Activated naive CD4-positive, alpha-beta T cell (primary cell): ENCODE results near the gene EPS8.
"Not testable (repeated sequence)": the region's sequence is repeated elsewhere in the genome, so short reads cannot be mapped to it uniquely, and the experiment has no call there.

ENCODE experiments used
- DNase-seq, 4 experiments: peaks; one replicate each; lab custom pipeline; 2025; lab: John Stamatoyannopoulos, UW

Gene EPS8

DNA sequence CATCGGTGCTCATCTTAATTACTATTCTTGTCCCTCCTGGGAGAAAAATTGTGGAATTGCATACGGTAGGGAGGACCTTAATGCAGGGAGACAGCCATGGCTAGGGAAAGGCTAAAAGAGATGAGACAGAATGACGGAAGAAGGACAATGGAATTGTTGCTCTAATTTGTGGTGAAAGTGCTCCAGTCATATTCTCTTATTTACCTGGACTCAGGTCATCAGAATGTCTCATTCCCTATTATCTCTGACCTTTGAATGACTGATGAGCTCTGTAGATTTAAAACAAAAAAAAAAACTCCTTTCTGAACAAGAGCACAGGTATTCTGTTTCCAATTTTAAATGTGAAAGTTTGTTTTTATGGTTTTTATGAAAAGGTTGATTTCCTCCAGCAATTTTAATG lies 8.6 kb upstream of the EPS8 start:
- no peak for DNase-seq

- no peak for DNase-seq
These were observed 7.4 kb upstream of the EPS8 start for GRCh38 chr12:15796493-15797141.

GRCh38 chr12:15794836-15795235 lies 5.6 kb upstream of the EPS8 start:
- DNase-seq: no peak

DNA sequence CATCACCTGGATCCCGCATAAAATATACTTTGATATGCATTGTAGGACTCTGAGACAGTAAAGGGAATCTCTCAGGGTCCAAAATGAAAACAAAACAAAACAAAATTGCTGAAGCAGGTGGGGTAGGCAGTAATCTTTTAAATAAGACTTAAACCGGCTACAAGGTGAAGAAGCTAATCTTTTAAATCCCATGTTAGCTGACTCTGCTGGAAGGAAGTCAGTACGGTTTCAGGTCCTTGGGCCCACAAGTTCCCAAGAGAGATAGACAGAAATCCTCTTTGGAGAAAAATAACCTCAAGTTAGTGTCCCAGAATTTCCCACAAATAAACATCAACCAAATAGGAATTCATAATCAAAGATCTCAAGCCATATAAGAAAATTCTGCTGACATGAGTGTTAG lies 5.0 kb upstream of the EPS8 start:
- no peak for DNase-seq

- DNase-seq: peak in 2 of 4 experiments; percentile 24 to 33
These were observed 662 bp downstream of the EPS8 start for GRCh38 chr12:15788233-15789219.

DNA sequence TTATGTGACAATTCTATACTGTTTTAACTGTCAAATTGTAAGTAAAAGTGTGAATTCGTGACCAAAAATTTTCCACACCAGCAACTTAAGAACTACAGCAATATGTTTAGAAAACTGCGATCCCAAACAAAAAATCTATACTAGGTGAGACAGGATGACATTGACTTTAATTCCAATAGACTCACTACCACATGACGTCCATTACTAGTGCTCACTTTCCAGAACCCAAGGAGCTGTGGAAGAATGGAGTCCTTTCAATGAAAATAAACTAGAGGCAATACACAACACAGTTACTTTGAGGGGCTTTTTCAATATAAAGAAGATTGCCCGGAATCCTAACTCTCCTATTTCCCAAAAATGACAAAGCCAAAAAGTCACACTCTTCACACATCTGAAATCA lies 1.4 kb downstream of the EPS8 start:
- no peak for DNase-seq

DNA sequence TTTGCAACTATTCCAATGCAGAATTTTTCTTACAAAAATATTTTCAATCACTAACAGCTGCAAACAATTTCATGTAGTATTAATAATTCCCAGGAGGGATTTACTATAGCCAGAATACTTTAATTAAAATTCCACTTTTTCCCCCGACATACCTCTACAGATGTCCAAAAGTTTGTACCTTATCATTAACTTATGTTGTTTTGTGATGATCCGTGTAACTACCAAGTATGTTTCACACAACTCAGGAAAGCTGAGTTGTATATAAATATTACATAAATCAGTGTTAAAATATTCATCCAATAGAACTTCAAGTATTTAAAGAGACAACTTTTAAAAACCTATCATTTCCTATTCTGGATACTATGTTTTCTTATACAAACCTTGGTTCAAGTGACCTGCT lies 2.4 kb downstream of the EPS8 start:
- no peak for DNase-seq

DNA sequence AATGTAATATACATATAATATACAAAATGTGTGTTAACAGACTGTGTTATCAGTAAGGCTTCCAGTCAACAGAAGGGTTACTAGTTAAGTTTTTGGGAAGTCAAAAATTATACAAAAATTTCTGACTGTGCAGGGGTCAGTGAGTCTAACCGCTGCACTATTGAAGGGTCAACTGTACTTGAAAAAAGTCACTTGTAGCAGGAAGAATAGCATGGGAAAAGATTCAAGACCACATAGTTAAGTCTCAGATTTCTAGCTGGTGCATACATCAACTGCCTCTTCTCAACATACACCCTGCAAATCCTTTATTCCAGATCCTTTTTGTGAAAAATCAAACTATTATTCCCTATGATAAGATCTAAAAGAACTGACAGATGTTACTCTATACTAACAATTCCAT lies 5.9 kb downstream of the EPS8 start:
- DNase-seq: no peak

DNA sequence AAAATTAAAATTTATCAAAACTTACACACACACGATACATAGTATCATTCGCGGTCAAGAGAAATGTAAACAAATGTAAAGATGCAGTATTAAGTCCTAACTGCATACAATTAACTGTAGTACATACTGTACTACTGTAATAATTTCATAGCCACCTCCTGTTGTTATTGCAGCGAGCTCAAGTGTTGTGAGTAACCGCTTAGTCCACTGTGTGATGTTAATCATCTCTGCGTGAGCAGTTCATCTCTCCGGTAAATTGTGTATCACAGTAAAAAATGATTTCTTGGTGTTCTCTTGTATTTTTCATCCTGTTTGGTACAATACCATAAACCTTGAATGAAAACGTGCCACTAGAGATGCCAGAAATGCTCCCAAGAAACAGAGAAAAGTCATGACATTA lies 6.5 kb downstream of the EPS8 start:
- DNase-seq: no peak

DNA sequence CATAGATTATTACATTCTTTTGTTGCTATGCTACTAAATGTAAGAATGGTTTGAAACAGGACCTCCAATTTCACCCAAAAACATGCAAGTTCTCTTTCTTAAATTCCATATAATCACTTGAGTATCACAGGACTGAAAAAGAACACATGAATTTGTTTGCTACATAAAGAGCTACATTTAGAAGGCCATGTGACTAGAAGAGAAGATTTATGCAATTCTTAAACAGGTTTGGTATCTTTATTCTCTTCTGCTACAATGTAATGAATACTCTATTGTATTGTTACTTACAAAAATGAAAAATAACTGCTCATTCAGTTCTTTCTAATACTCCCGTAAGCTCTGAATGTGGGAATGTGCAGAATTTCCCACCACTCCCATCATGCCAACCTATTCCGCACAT lies 9.3 kb downstream of the EPS8 start:
- DNase-seq: no peak

DNA sequence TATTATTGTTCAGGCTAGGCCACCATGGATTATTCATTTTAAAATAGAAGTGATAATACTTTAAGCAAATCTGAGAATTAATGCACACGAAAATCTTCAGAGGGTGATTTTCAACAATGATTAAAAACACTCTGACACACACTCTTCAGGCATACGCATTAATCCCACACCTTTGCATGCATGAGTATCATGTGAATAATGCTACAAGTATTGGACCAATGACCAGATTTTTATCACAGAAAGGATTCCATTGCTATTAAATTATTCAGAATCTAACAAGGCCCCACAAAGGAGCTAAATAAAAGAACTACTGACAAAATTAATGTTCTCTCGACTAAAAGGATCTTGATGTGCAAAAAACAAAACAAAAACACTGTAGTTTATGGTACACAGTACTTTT lies 11.1 kb downstream of the EPS8 start:
- DNase-seq: no peak

DNA sequence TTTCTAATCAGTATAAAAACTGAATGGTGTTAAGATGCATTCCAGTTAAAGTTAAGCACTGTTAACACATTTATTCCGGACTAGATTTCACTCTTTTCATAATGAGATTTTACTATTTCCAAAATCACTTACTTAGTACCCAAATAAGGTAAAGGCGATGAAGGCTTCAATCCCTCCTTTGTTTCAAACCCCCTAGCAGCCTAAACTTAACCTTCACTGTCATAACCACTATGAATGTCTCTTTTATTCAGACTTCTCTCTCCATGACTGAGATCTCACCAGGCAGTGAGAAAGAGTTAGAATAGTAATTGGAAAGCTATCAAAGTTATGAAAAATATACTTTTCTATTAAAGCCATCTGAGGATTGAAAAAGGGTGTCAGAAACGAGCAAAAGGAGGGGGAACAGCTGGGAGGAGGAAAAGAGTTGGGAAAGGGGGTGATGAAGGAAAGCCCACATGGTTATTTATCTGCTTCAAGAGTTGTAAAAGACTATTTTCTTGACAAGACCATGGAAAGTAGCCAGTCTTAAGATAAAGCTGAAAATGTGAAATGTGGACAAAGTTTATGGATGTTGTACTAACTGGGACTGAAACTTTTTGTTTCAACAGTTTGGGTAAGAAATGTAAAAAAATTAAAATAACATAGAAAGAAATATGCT lies 11.7 kb downstream of the EPS8 start:
- DNase-seq: no peak

DNA sequence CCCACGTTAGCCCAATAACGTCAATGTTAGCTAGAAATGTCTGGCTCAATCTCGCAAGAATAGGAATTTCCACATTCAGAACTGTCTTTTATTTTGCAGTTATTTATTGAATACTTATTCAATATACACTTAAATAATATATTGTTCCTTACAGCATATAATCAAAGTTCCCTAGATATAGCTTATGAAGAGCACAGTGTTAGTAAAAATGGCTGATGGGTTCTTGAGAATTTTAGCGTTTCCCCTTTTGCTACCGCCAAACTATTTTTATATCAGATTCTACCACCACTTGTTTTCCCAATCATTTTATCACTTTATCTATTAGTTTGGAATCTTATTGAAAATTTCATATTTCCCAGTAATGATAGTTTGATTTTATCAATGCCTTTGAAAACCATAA lies 12.7 kb downstream of the EPS8 start:
- no peak for DNase-seq

- no peak for DNase-seq
These were observed 14.4 kb downstream of the EPS8 start for GRCh38 chr12:15774819-15775218.

- DNase-seq: no peak
These were observed 16.7 kb downstream of the EPS8 start for GRCh38 chr12:15772405-15773018.

GRCh38 chr12:15770581-15770980 lies 18.6 kb downstream of the EPS8 start:
- DNase-seq: no peak

DNA sequence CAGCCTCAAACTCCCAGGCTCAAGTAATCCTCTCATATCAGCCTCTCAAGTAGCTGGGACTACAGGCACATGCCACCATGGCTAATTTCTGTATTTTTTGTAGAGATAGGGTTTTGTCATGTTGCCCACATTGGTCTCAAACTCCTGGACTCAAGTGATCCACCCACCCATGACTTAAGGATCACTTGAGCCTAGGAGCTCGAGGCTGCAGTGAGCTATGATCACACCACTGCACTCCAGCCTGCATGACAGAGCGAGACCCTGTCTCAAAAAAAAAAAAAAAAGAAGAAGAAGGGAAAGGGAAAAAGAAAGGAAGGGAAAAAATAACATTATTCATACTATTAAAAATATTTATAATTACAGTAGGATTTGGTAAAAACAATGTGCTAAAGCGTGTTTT lies 19.2 kb downstream of the EPS8 start:
- no peak for DNase-seq

DNA sequence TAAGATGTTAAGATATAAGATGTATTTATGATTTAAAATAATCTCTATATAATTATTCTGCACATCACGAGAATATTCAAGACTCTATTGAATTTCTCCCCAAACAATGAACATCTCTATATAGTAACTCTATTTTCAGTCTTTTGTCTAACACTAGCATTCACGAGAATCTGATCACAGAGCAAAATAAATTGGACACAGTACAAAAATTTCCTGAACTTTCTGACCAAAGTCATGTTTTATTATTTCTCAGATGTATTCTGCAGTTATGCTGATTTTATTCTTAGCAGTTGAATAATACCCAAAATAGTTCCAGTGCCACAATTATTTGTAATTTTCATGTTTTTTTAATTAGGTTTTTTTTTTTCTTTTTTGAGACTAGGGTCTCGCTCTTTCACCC lies 19.6 kb downstream of the EPS8 start:
- DNase-seq: no peak

GRCh38 chr12:15767301-15767700 lies 21.9 kb downstream of the EPS8 start:
- DNase-seq: no peak

GRCh38 chr12:15763328-15763727 lies 25.9 kb downstream of the EPS8 start:
- no peak for DNase-seq

- not testable (repeated sequence) for DNase-seq
These were observed 27.0 kb downstream of the EPS8 start for GRCh38 chr12:15762162-15762561.

DNA sequence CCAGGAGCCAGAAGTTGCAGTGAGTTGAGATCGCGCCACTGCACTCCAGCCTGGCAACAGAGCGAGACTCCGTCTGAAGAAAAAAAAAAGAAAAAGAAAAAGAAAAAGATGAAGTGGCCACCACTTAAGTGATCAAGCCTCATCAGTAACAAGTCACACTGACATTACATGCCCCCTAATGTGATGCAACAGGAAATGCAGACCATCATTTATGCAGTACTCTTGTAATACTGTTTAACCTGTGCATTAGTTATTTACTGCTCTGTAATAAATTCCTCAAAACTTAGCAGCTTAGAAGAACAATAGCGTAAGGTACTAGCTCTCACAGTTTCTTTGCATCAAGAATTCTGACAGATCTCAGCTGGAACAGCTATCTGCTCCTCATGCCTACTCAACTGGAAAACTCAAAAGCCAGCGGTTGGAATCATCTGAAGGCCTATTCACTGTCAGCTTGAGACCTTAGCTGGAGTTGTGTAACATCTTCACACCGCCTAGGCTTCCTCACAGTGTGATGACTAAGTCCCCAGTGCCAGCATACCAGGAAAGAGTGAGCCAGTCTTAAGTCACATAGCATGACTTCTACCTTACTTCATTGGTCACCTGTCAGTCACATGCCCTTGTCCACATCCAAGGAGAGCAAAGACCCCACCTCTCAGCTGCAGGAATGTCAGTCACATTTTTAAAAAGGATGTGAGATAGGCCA lies 31.5 kb downstream of the EPS8 start:
- DNase-seq: no peak
